HT1080 (cell line): Measurements from ENCODE around the gene DNPH1. TPM values are rescaled to one million over a fixed set of nuclear protein-coding genes. Genes with fewer than 3 reads are reported as not detected.
A peak's percentile ranks its signal among the peaks of the same experiment; 100 is the strongest.

Experiments used
- DNase-seq: peaks from one replicate; pipeline ENCODE4 v3.0.0-alpha.2; 2015; ENCODE audit warnings: low read depth
- total RNA-seq: library from RNA; depleted of rRNA; stranded (reverse); fragments of >200 nt; shearing (Covaris generic); gene quantifications from 2 replicates; pipeline ENCODE4 v1.2.3, GENCODE V29; 2014

DNPH1 gene
- total RNA-seq, 1 experiment from 2014 or later, result 92.6 TPM

- DNase-seq, result peak; percentile 47
These were observed 17.2 kb upstream of the DNPH1 start for GRCh38 chr6:43246301-43247113.

DNA sequence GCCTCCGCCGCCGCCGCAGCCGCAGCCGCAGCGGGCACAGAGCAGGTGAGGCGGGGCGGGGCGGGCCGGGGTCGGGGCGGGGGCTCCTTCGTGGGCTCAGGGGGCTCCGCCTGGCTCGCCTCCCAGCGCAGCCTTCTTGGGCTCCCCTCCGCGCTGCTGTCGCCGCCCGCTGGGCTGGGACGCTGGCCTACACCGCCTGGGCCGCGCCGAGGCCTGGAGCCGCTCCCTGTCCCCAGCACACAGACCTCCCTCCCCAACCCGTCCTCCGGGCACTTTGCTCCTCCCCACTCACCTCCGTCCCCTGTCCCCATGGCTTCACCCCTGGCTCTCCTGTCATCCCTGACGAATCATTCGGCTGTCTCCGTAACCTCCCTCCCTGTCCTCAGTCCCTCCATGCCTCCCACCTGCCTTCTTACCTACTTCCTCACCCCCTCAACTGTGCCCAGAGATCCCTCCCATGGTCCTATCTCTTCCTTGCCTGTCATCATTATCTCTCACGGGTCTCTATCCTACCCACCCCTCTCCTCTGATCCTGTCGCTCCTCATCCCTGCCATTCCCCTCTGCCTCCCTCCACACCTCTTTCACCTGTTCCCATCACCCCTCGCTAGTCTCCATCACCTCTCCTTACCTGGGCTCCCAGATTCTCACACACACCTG lies 14.5 kb upstream of the DNPH1 start:
- DNase-seq, result no peak

DNA sequence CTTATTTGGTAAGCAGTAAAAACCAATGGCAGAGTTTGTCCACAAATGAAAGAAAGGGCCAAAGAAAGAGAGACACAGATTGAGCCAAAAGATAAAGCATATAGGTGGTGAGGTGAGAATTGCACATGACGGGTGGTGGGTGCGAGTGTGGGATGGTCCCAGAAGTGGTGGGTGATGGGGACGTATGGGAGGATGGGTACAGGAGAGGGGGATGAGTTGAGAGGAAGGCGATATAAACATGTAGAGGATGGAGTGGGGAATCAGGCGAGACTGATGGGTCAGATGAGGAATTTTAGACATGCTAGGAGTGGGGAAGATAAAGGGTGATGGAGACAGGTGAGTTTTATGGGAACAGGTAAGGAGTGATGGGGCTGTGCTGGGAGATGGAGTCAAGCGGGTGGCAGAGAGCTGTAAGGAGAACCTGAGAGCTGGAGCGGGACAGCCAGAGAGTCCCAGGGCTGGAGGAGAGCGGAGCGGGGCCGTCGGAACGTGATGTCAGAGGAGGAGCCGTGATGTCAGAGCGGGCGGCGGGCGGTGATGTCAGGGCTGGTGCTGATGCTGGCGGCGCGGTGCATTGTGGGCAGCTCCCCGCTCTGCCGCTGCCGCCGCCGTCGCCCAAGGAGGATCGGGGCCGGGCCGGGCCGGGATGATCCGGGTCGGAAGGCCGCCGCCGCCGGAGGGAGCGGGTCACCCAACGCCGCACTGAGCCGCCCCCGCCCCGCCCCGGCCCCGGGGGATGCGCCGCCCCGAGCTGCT lies 13.8 kb upstream of the DNPH1 start, which contains the start of gene TTBK1:
Gene TTBK1, plus strand, starts transcription at position 574 of the 756 bp plus-strand sequence. CDS start 3,180 bp downstream, outside the sequence.
- DNase-seq, result no peak

DNA sequence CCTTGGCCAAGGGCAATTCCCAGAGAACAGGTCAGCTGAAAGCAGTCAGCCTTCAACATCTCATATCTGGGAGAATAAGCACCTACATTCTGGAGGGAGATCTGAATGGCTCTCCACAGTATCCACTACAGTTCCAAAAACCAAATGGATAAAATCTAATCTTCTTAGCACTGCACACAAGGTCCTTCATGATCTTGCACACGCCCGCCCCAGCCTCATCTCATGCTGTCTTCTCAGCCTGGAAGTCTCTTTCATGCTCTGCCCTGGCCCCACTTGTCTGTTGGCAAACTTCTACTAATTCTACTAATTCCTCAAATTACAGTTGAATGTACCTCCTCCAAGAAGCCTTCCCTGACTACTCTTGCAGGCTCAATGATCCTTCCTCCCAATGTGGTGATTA lies 12.2 kb upstream of the DNPH1 start:
- DNase-seq, result no peak

DNA sequence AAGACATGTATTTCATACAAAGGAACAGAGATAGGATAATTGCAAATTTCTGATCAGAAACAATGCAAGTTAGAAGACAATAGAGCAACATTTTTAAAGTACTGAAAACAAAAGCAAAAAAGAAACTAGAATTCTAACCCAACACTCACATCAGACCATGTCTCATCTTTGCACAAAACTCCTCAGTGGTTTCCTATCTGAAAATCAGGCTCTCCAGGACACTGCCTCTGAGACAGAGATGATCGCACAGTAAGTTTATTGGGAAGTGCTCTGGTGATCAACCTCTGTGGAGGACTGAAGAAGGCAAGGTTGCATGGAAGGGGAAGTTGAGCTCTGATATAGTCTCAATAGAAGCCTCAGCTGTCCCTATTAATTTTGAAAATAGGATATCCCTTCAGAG lies 11.7 kb upstream of the DNPH1 start:
- DNase-seq, result no peak

DNA sequence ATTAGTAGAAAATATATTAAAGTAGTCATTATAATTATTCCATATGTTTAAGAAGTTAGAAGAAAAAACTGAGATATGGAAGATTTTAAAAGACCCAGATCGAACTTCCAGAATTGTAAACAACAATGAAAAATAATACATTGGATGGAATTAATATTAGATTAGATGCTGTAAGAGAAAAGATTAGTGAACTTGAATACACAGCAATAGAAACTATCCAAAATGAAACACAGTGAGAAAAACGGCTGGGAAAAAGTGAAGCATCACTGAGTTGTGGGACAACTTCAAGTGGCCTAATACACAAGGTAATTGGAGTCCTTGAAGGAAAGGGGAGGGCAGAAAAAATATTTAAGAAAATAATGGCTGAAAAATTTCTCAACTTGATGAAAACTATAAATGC lies 9.8 kb upstream of the DNPH1 start:
- no peak for DNase-seq

DNA sequence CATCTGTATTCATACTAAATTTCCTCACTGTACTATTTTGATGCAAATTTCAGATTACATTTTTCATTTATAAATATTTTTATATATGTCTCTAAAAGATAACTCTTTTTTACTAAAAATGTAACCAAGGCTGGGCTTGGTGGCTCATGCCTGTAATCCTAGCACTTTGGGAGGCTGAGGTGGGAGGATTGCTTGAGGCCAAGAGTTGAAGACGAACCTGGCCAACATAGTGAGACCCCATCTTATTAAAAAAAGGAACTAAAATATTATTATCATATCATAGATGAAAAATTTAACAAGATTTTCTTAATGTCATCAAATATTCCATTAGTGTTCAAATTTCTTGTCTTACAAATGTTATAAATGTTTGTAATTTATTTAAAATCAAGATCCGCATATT lies 6.6 kb upstream of the DNPH1 start:
- no peak for DNase-seq

GRCh38 chr6:43231735-43232450 lies 2.6 kb upstream of the DNPH1 start:
- DNase-seq, result no peak

- no peak for DNase-seq
These were observed 1.8 kb upstream of the DNPH1 start for GRCh38 chr6:43231053-43231452.

GRCh38 chr6:43229803-43230620 lies 731 bp upstream of the DNPH1 start:
- DNase-seq, result no peak

DNA sequence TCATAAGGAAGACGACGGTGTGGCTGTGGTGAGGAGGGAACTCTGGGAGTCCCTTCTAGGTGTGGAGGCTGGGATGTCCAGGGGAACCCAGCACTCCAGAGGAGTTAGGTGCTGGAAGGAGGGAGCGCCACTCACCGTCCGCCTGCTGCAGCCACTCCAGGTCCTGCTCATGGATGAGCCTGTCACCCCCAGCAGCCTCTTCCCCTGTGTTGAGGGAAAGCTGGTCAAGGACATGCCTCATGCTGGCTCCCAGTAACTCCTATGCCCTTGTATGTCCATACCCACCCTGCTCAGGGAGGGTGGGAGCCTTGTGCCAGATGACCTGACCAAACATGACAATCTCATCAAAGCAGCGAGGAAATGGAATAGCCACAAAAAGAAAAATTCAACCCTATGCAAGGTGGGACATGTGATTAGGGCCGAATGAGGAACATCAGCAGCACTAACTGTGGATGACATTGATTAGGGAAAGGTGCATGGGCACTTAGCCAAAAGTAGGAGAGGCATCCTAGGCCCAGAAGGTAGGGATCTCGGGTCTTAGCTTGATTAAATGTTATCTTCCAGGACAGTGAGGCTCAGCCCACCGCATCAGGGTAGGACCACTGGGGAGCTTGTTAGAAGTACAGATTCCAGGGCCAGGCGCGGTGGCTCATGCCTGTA lies 3.0 kb downstream of the DNPH1 start:
- no peak for DNase-seq

GRCh38 chr6:43223175-43223574 lies 6.1 kb downstream of the DNPH1 start:
- no peak for DNase-seq

DNA sequence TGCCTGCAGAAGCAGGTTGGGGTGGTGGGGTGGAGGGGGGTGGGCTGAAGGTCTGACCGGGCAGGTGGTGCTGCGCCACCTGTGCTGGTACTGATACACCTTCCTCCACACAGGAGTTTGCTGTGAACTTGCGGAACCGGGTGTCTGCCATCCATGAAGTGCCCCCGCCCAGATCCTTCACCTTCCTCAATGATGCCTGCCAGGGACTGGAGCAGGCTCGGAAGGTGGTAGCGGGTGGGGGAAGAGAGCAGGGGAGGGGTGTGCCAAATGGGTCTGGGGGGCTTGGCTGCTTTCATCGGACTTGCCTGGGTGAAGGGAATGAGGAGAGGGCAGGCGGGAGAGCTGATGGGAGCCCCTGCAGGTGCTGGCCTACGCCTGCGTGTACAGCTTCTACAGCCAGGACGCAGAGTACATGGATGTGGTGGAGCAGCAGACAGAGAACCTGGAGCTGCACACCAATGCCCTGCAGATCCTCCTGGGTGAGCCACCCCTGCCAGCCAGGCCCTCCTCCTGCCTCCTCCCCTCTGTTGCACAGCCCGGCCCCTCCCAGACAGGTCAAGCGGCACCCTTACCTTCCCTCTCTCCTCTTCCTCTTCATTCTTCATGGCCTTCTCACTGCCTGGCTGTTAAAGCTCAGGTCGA lies 6.7 kb downstream of the DNPH1 start:
- no peak for DNase-seq

- no peak for DNase-seq
These were observed 8.0 kb downstream of the DNPH1 start for GRCh38 chr6:43221046-43221972.

DNA sequence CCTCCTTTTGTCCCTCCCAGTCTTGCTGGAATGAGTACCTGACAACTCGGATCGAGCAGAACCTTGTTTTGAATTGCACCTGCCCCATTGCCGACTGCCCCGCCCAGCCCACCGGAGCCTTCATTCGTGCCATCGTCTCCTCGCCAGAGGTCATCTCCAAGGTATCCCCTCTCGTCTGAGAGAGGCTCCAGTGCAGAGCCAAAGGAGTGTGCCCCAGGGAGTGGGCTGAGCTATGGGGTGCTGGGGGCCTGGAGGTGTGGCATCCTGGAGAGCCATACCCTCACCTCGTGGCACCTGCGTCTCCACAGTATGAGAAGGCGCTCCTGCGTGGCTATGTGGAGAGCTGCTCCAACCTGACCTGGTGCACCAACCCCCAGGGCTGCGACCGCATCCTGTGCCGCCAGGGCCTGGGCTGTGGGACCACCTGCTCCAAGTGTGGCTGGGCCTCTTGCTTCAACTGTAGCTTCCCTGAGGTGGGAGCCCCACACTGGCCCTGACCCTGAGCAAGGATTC lies 8.8 kb downstream of the DNPH1 start:
- DNase-seq, result no peak

- DNase-seq, result no peak
These were observed 9.5 kb downstream of the DNPH1 start for GRCh38 chr6:43219814-43220213.

GRCh38 chr6:43219119-43219518 lies 10.2 kb downstream of the DNPH1 start:
- no peak for DNase-seq

GRCh38 chr6:43217351-43217750 lies 11.9 kb downstream of the DNPH1 start:
- DNase-seq, result no peak
